ENCODE results near the gene PIAS1. TPM values are rescaled to one million over a fixed set of nuclear protein-coding genes. Genes with fewer than 3 reads are reported as not detected.

Gene PIAS1
- total RNA-seq, 1 experiment from 2014 or later = 25.9 TPM

GRCh38 chr15:68114356-68114755, 60.2 kb downstream of the PIAS1 start:
- intact Hi-C loops (cut with micrococcal nuclease) = no loop called here
- Histone ChIP-seq H3K79me2 (ENCODE audit: insufficient read depth, low read length) (peaks cover 63% of the 10 kb centered on the region), H3K9me2 (ENCODE audit: insufficient read depth) (no peaks in the 10 kb centered on the region), H3K36me3 (ENCODE audit: control insufficient read depth in 1 of 2, insufficient read depth in 2 of 2, low read length in 2 of 2) (no peaks in the 10 kb centered on the region), H2AFZ (ENCODE audit: low read depth, low read length, poor library complexity, severe bottlenecking) (no peak overlapping the region), H3K4me1 (ENCODE audit: control insufficient read depth in 1 of 2, insufficient read depth in 2 of 2, low read length in 2 of 2) (no peaks in the 10 kb centered on the region), H3K9ac (ENCODE audit: low read length) (no peak overlapping the region), H3K9me3 (ENCODE audit: control insufficient read depth in 1 of 2, insufficient read depth in 1 of 2, low read depth in 1 of 2, low read length in 2 of 2) (no peaks in the 10 kb centered on the region), H3K4me2 (ENCODE audit: low read length) (no peak overlapping the region), H3K4me3 (replicated peaks in 1 of 2; ENCODE audit: low read depth in 1 of 2, low read length in 2 of 2) (no peak overlapping the region), H3K27me3 (ENCODE audit: insufficient read depth, low read length) (no peaks in the 10 kb centered on the region), H4K20me1 (ENCODE audit: insufficient read depth) (no peaks in the 10 kb centered on the region), H3K27ac (ENCODE audit: low read depth, low read length) (no peak overlapping the region)
- POLR2A ChIA-PET = no interaction called here
- CTCF ChIA-PET = interaction anchor here (0.6 kb wide), 1 partner anchor 17 kb away, joined by 3 read pairs; no protein-coding TSS in a partner anchor
- RAD21 ChIA-PET (ENCODE audit: low non-redundant PET in 1 of 2, low total read pairs in 2 of 2, uncharacterized antibody in 2 of 2, unreplicated experiment in 2 of 2) = no interaction called here
- ATAC-seq (no peak), DNase-seq (ENCODE audit: low read depth, low spot score) (no peak)
- TF ChIP-seq REST (IDR thresholded peaks at IDR 0.05; ENCODE audit: low read depth) (no peak), CBX3 (IDR thresholded peaks at IDR 0.05; ENCODE audit: low read depth) (no peak), MAX (IDR thresholded peaks at IDR 0.05) (no peak), ZBTB33 (IDR thresholded peaks at IDR 0.05; ENCODE audit: extremely low read depth, insufficient replicate concordance, low read length) (no peak), ZFX (IDR thresholded peaks at IDR 0.05) (no peak), YY1 (IDR thresholded peaks at IDR 0.05; ENCODE audit: extremely low read depth, insufficient replicate concordance, low read depth, low read length) (no peak), EZH2phosphoT487 (IDR thresholded peaks at IDR 0.05; ENCODE audit: borderline replicate concordance) (no peak), CTCF (IDR thresholded peaks at IDR 0.05 in 2 of 3, conservative IDR thresholded peaks at IDR 0.05 in 1 of 3; ENCODE audit: borderline replicate concordance in 1 of 3, insufficient read depth in 1 of 3, low read depth in 2 of 3, low read length in 2 of 3) (no peak), EGR1 (IDR thresholded peaks at IDR 0.05; ENCODE audit: low read depth) (no peak), POLR2AphosphoS5 (IDR thresholded peaks at IDR 0.05; ENCODE audit: low read depth, low read length) (no peak), EZH2 (IDR thresholded peaks at IDR 0.05) (no peak), SP1 (IDR thresholded peaks at IDR 0.05; ENCODE audit: low read depth) (no peak), JUND (IDR thresholded peaks at IDR 0.05) (no peak)
- BruUV-seq (replicated peaks) = no TSS peak

Measured in HCT116 (cell line).